HL-60 (cell line): ENCODE measurements around the gene EYA3.

Experiments used
- GABPA ChIP-seq: IDR thresholded peaks from 2 replicates; pipeline ENCODE4 v1.6.1; 2012; ENCODE audit warnings: low read depth
- POLR2AphosphoS5 ChIP-seq: IDR thresholded peaks from 2 replicates; pipeline ENCODE4 v1.6.1; 2012; ENCODE audit warnings: low read depth
- SPI1 ChIP-seq: IDR thresholded peaks from 2 replicates; pipeline ENCODE4 v1.6.1; 2012; ENCODE audit warnings: low read depth, mild to moderate bottlenecking, borderline replicate concordance
- TF ChIP-seq, protein P1 (sequence below): IDR thresholded peaks from one replicate; pipeline ENCODE4 v1.5.1; 2011; ENCODE audit warnings: low read length, control low read depth, inconsistent platforms; ENCODE audit not compliant: insufficient read depth
- TF ChIP-seq, protein P2 (sequence below): IDR thresholded peaks from 2 replicates; pipeline ENCODE4 v1.6.1; 2012; ENCODE audit warnings: low read depth; ENCODE audit not compliant: insufficient replicate concordance

DNA sequence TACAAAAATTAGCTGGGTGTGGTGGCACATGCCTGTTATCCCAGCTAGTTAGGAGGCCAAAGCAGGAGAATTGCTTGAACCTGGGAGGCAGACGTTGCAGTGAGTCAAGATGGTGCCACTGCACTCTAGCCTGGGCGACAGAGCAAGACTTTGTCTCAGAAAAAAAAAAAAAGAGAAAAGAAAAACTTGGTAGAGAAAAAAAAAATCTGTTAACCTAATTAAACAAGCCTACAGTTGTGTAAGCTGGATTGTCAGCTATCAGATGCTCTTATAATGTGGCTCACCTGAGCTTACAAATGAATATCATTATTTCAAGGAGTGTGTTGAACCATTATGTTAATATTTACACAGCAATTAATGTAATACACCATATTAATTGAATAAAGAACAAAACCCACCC is 26.4 kb upstream of the EYA3 start:
- TF ChIP-seq, protein P1, sequence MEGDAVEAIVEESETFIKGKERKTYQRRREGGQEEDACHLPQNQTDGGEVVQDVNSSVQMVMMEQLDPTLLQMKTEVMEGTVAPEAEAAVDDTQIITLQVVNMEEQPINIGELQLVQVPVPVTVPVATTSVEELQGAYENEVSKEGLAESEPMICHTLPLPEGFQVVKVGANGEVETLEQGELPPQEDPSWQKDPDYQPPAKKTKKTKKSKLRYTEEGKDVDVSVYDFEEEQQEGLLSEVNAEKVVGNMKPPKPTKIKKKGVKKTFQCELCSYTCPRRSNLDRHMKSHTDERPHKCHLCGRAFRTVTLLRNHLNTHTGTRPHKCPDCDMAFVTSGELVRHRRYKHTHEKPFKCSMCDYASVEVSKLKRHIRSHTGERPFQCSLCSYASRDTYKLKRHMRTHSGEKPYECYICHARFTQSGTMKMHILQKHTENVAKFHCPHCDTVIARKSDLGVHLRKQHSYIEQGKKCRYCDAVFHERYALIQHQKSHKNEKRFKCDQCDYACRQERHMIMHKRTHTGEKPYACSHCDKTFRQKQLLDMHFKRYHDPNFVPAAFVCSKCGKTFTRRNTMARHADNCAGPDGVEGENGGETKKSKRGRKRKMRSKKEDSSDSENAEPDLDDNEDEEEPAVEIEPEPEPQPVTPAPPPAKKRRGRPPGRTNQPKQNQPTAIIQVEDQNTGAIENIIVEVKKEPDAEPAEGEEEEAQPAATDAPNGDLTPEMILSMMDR = no peak
- TF ChIP-seq, protein P2, sequence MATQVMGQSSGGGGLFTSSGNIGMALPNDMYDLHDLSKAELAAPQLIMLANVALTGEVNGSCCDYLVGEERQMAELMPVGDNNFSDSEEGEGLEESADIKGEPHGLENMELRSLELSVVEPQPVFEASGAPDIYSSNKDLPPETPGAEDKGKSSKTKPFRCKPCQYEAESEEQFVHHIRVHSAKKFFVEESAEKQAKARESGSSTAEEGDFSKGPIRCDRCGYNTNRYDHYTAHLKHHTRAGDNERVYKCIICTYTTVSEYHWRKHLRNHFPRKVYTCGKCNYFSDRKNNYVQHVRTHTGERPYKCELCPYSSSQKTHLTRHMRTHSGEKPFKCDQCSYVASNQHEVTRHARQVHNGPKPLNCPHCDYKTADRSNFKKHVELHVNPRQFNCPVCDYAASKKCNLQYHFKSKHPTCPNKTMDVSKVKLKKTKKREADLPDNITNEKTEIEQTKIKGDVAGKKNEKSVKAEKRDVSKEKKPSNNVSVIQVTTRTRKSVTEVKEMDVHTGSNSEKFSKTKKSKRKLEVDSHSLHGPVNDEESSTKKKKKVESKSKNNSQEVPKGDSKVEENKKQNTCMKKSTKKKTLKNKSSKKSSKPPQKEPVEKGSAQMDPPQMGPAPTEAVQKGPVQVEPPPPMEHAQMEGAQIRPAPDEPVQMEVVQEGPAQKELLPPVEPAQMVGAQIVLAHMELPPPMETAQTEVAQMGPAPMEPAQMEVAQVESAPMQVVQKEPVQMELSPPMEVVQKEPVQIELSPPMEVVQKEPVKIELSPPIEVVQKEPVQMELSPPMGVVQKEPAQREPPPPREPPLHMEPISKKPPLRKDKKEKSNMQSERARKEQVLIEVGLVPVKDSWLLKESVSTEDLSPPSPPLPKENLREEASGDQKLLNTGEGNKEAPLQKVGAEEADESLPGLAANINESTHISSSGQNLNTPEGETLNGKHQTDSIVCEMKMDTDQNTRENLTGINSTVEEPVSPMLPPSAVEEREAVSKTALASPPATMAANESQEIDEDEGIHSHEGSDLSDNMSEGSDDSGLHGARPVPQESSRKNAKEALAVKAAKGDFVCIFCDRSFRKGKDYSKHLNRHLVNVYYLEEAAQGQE = no peak
- TF ChIP-seq GABPA (no peak), SPI1 (no peak), POLR2AphosphoS5 (no peak)
